Activated CD8-positive, alpha-beta T cell treated with anti-CD3 and anti-CD28 coated beads for 36 hours (primary cell): ENCODE data around the gene PARVB. TPM values are rescaled to one million over a fixed set of nuclear protein-coding genes. Genes with fewer than 3 reads are reported as not detected.

Experiments used
- ATAC-seq: fragments of 200-7000 bp; cut with Tn5 transposase; one replicate; pipeline ENCODE4 v1.10.0; 2021; ENCODE audit warnings: mild to moderate bottlenecking, moderate library complexity
- CTCF ChIA-PET: fragments of 350-600 bp; sonication (Branson Sonifier 250); formaldehyde crosslinking; loops from one replicate; lab custom pipeline; 2021; ENCODE audit warnings: antibody characterized with exemption; lab: Charles Lee
- POLR2A ChIA-PET: fragments of 350-600 bp; sonication (Branson Sonifier 250); formaldehyde crosslinking; loops from one replicate; lab custom pipeline; 2021; ENCODE audit warnings: antibody characterized with exemption; lab: Charles Lee
- DNase-seq: peaks from one replicate; pipeline ENCODE4 v3.0.0-alpha.2; 2020
- H3K27ac Mint-ChIP-seq: one replicate; pipeline ENCODE4 v1.8.0; 2021; ENCODE audit warnings: mild to moderate bottlenecking, mixed read lengths
- H3K27me3 Mint-ChIP-seq: one replicate; pipeline ENCODE4 v1.8.0; 2021; ENCODE audit warnings: mixed read lengths
- H3K36me3 Mint-ChIP-seq: one replicate; pipeline ENCODE4 v1.8.0; 2021; ENCODE audit warnings: low read depth, mixed read lengths
- H3K4me1 Mint-ChIP-seq: one replicate; pipeline ENCODE4 v1.8.0; 2021; ENCODE audit warnings: low read depth, mixed read lengths
- H3K4me3 Mint-ChIP-seq: one replicate; pipeline ENCODE4 v1.8.0; 2021; ENCODE audit warnings: mild to moderate bottlenecking, moderate library complexity, mixed read lengths
- H3K9me3 Mint-ChIP-seq: one replicate; pipeline ENCODE4 v1.8.0; 2021; ENCODE audit warnings: mixed read lengths
- intact Hi-C: fragments of 100-400 bp; cut with micrococcal nuclease; formaldehyde crosslinking; loops from one replicate; pipeline ENCODE4 v1.10.0; 2022
- total RNA-seq, 2 experiments: library from RNA; stranded (reverse); gene quantifications; one replicate each; pipeline ENCODE4 v1.2.3, GENCODE V29; 2021
- TF ChIP-seq, protein P1 (sequence below): fragments of 200-600 bp; IDR thresholded peaks from one replicate; pipeline ENCODE4 v1.8.0; 2022; ENCODE audit warnings: antibody characterized with exemption, mild to moderate bottlenecking

PARVB gene
- total RNA-seq, 2 experiments from 2014 or later = 71.0 to 73.1 TPM

DNA sequence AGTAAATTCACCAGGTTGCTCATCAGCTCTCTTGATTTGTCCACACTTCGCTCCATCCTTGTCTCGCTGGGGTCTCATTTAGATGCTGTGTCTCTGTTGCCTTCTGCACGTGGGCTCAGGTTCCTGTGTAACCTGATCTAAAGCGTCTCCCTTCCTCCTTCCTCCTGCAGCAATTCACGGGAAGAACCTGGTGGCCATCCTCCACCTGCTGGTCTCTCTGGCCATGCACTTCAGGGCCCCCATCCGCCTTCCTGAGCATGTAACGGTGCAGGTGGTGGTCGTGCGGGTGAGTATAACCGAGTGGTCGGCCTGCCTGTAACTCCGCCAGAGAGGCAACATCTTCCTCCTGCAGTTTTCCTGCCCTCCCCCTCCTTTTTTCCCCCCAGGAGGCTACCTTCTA is 108.6 kb downstream of the PARVB start:
- peaks cover 3% of the 10 kb centered on the region for H3K27me3 Mint-ChIP-seq
- H3K36me3 Mint-ChIP-seq = peaks cover 37% of the 10 kb centered on the region

DNA sequence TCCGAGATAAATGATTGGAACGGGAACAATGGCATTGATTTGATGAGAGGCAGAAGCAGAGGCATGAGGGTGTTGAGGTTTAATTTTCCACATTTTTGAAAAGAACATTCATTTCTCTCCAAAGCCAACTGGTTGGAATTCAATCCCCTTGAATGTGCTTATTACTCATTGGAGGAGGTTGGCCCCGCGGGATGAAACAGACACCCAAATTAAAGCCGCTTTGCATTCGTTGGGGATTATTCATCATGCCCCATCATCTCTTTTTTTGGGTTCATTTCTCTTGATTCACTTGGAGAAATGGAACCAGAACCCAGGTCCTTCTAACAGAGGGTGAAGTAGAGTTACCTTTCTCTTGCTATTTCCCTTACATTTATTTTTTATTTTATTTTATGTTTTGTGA is 109.1 kb downstream of the PARVB start:
- no peak for ATAC-seq
- TF ChIP-seq, protein P1, sequence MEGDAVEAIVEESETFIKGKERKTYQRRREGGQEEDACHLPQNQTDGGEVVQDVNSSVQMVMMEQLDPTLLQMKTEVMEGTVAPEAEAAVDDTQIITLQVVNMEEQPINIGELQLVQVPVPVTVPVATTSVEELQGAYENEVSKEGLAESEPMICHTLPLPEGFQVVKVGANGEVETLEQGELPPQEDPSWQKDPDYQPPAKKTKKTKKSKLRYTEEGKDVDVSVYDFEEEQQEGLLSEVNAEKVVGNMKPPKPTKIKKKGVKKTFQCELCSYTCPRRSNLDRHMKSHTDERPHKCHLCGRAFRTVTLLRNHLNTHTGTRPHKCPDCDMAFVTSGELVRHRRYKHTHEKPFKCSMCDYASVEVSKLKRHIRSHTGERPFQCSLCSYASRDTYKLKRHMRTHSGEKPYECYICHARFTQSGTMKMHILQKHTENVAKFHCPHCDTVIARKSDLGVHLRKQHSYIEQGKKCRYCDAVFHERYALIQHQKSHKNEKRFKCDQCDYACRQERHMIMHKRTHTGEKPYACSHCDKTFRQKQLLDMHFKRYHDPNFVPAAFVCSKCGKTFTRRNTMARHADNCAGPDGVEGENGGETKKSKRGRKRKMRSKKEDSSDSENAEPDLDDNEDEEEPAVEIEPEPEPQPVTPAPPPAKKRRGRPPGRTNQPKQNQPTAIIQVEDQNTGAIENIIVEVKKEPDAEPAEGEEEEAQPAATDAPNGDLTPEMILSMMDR = no peak
- H3K27me3 Mint-ChIP-seq = peaks cover 3% of the 10 kb centered on the region
- peaks cover 41% of the 10 kb centered on the region for H3K36me3 Mint-ChIP-seq
- no peaks in the 10 kb centered on the region for H3K4me1 Mint-ChIP-seq
- H3K4me3 Mint-ChIP-seq = no peak overlapping the region
- POLR2A ChIA-PET = no interaction called here
- H3K27ac Mint-ChIP-seq = no peak overlapping the region
- peaks cover 22% of the 10 kb centered on the region for H3K9me3 Mint-ChIP-seq
- CTCF ChIA-PET = no interaction called here
- intact Hi-C loops = no loop called here
- DNase-seq = no peak

More for the DNA sequence above, 108.6 kb downstream of the PARVB start:
- no peak overlapping the region for H3K27ac Mint-ChIP-seq
- ATAC-seq (no peak), DNase-seq (no peak)
- ChIA-PET POLR2A (no interaction called here), CTCF (no interaction called here)
- no peak overlapping the region for H3K4me3 Mint-ChIP-seq
- peaks cover 18% of the 10 kb centered on the region for H3K9me3 Mint-ChIP-seq
- TF ChIP-seq, protein P1 = no peak
- intact Hi-C loops = no loop called here
- H3K4me1 Mint-ChIP-seq = no peaks in the 10 kb centered on the region

DNA sequence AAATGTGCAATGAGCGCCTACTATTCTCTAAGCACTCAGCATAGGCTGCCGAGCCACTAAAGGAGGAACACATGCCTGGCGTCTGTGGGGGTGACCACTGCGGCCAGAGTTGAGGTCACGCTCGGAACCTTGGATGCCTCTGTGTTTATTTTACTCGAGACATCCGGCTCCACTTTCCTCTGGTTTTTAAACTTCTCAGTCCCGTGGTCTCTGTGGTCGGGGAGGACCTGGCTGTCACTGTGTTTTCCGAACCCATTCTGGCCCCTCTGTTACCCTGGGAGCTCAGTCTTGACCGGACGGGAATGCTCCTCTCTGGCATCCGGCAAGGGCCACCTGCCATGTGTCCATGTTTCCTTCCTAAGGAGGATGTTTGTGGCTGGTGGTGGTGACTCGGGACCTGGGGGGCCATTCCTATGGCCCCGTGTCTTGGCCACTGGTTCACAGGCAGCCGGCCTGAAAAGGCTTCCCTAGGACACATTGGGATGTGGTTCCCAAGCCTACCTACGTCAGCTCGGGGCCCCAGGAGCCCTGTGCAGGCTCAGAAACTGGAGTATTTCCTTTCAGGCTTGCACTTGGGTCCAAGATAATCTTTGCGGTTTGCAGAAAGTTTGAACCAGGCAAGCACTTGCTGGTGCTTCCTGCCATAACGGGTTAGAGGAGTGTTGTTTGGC is 109.9 kb downstream of the PARVB start:
- TF ChIP-seq, protein P1 = no peak
- POLR2A ChIA-PET = no interaction called here
- intact Hi-C loops = no loop called here
- CTCF ChIA-PET = no interaction called here
- Mint-ChIP-seq H3K4me1 (no peaks in the 10 kb centered on the region), H3K4me3 (no peak overlapping the region), H3K27ac (no peak overlapping the region), H3K27me3 (peaks cover 3% of the 10 kb centered on the region), H3K36me3 (peaks cover 47% of the 10 kb centered on the region), H3K9me3 (peaks cover 22% of the 10 kb centered on the region)
- no peak for DNase-seq
- no peak for ATAC-seq

DNA sequence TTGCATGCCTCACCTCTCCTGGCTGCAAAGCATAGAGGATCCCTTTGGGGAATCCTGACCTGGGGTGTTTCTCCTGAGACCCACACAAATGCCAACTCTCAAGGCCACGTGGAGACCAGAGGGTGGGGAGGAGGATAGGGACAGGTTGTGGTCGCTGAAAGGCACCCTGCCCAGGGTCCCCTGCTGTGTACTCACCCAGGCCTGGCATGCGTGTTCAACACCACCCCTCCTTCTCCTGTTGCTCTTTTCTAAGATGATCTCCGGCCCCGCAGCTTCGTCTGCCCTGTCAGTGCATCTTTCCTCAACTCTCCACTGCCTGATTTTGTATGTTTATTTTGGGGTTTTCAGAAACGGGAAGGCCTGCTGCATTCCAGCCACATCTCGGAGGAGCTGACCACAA is 112.0 kb downstream of the PARVB start:
- H3K27me3 Mint-ChIP-seq = peaks cover 3% of the 10 kb centered on the region
- peaks cover 22% of the 10 kb centered on the region for H3K9me3 Mint-ChIP-seq
- CTCF ChIA-PET = interaction anchor here (1.0 kb wide), 1 partner anchor 142 kb away, joined by 3 read pairs; no protein-coding TSS in a partner anchor
- H3K4me3 Mint-ChIP-seq = no peak overlapping the region
- POLR2A ChIA-PET = no interaction called here
- ATAC-seq (no peak), DNase-seq (no peak)
- H3K4me1 Mint-ChIP-seq = no peaks in the 10 kb centered on the region
- intact Hi-C loops = no loop called here
- peaks cover 51% of the 10 kb centered on the region for H3K36me3 Mint-ChIP-seq
- no peak overlapping the region for H3K27ac Mint-ChIP-seq
- TF ChIP-seq, protein P1 = no peak

DNA sequence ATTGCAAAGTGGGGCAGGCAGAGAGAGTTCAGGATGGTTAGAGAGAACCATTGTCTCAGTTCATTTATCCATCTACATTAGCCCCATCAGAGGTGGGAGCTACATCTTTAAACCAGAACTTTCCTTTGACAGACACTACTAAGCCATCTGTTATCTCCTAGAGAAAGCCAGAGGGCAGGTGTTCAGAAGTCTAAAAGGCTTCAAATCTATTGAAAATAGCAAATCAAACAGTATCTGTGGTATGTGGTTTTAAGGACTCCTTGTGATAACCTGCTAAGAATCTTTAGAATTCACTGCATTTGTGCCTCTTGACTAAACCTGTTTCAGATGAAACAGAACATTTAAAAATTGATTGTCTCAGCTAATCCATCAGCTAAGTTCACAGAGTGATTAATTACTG is 112.7 kb downstream of the PARVB start:
- TF ChIP-seq, protein P1 = no peak
- no peak for ATAC-seq
- peaks cover 22% of the 10 kb centered on the region for H3K9me3 Mint-ChIP-seq
- peaks cover 3% of the 10 kb centered on the region for H3K27me3 Mint-ChIP-seq
- DNase-seq = no peak
- no peaks in the 10 kb centered on the region for H3K4me1 Mint-ChIP-seq
- H3K27ac Mint-ChIP-seq = no peak overlapping the region
- H3K4me3 Mint-ChIP-seq = no peak overlapping the region
- ChIA-PET POLR2A (interaction anchor here (0.5 kb wide), 1 partner anchor 54 kb away, joined by 3 read pairs; no protein-coding TSS in a partner anchor), CTCF (no interaction called here)
- intact Hi-C loops = no loop called here
- peaks cover 51% of the 10 kb centered on the region for H3K36me3 Mint-ChIP-seq
